DND-41 (cell line): ENCODE measurements around the gene APOE.

Experiments
- ATAC-seq: fragments of 200-7000 bp; cut with Tn5 transposase; 3 replicates; pipeline ENCODE4 v1.9.1; 2021; ENCODE audit warnings: low read depth; ENCODE audit not compliant: insufficient read depth
- DNase-seq: peaks from one replicate; pipeline ENCODE4 v3.0.0-alpha.2; 2020
- H2AFZ ChIP-seq: 2 replicates; pipeline ENCODE4 v1.6.0; 2012; ENCODE audit warnings: low read depth, low read length
- H3K27ac ChIP-seq: 2 replicates; pipeline ENCODE4 v1.5.1; 2012; ENCODE audit warnings: low read length, inconsistent platforms
- H3K27me3 ChIP-seq: fragments of 200-600 bp; sonication (generic); 2 replicates; pipeline ENCODE4 v1.6.0; 2012; ENCODE audit warnings: low read length, mild to moderate bottlenecking, inconsistent platforms; ENCODE audit not compliant: insufficient read depth, poor library complexity
- H3K36me3 ChIP-seq: 2 replicates; pipeline ENCODE4 v1.5.1; 2012; ENCODE audit warnings: low read length, inconsistent platforms; ENCODE audit not compliant: insufficient read depth
- H3K4me1 ChIP-seq: 2 replicates; pipeline ENCODE4 v1.5.1; 2012; ENCODE audit warnings: mild to moderate bottlenecking, low read length; ENCODE audit not compliant: insufficient read depth
- H3K4me2 ChIP-seq: 2 replicates; pipeline ENCODE4 v1.6.0; 2012; ENCODE audit warnings: mild to moderate bottlenecking, moderate library complexity, low read length, inconsistent platforms; ENCODE audit not compliant: insufficient read depth
- H3K4me3 ChIP-seq, 2 experiments: fragments of 200-600 bp in 1 of 2; shearing (Covaris generic) in 1 of 2; 2 replicates each; pipeline ENCODE4 v1.5.1; 2012 to 2016; ENCODE audit warnings: inconsistent platforms in 2 of 2, low read length in 2 of 2, mild to moderate bottlenecking in 2 of 2, low read depth in 1 of 2, moderate library complexity in 1 of 2
- H3K79me2 ChIP-seq: 2 replicates; pipeline ENCODE4 v1.6.0; 2012; ENCODE audit warnings: low read length, inconsistent platforms; ENCODE audit not compliant: insufficient read depth
- H3K9ac ChIP-seq: 2 replicates; pipeline ENCODE4 v1.6.0; 2012; ENCODE audit warnings: low read depth, mild to moderate bottlenecking, inconsistent platforms, low read length, moderate library complexity
- H3K9me3 ChIP-seq: 2 replicates; pipeline ENCODE4 v1.5.1; 2012; ENCODE audit warnings: low read length, moderate library complexity, mild to moderate bottlenecking, inconsistent platforms; ENCODE audit not compliant: insufficient read depth, severe bottlenecking
- H4K20me1 ChIP-seq: 2 replicates; pipeline ENCODE4 v1.6.0; 2012; ENCODE audit warnings: low read length; ENCODE audit not compliant: insufficient read depth
- EZH2 ChIP-seq: IDR thresholded peaks from 3 replicates; pipeline ENCODE4 v1.6.1; 2012; ENCODE audit warnings: borderline replicate concordance, low read depth, mild to moderate bottlenecking, moderate library complexity, low read length, inconsistent platforms; ENCODE audit not compliant: severe bottlenecking
- TF ChIP-seq, protein P1 (sequence below): IDR thresholded peaks from 2 replicates; pipeline ENCODE4 v1.5.1; 2012; ENCODE audit warnings: borderline replicate concordance, low read length, moderate library complexity, mild to moderate bottlenecking; ENCODE audit not compliant: poor library complexity, severe bottlenecking; ENCODE audit errors: extremely low read depth

Gene APOE

GRCh38 chr19:44943801-44944249 lies 38.2 kb downstream of the APOE start:
- H3K9ac ChIP-seq = no peak overlapping the region

DNA sequence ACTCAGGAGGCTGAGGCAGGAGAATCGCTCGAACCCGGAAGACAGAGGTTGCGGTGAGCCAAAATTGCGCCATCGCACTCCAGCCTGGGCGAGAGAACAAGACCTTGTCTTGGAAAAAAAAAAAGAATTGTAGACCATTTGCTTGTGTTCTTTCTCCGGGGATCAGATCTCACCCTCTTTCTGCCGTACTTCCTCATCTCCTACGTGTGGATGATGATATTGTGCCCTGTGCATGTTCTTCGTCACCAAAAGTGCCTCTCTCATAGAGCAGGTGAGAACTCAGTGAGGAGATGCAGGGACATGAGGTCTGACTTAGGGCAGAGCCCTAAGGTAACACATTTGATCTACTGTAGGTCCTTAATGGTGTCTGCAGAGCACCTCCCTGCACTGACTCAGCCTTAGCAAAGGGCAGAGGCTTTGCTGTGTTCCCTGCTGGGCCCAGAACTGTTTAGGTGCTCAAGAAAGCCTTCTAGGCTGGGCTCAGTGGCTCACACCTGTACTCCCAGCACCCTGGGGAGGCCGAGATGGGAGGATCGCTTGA lies 41.5 kb downstream of the APOE start:
- no peaks in the 10 kb centered on the region for H3K4me1 ChIP-seq
- H3K79me2 ChIP-seq = no peaks in the 10 kb centered on the region
- no peak for TF ChIP-seq EZH2
- TF ChIP-seq, protein P1, sequence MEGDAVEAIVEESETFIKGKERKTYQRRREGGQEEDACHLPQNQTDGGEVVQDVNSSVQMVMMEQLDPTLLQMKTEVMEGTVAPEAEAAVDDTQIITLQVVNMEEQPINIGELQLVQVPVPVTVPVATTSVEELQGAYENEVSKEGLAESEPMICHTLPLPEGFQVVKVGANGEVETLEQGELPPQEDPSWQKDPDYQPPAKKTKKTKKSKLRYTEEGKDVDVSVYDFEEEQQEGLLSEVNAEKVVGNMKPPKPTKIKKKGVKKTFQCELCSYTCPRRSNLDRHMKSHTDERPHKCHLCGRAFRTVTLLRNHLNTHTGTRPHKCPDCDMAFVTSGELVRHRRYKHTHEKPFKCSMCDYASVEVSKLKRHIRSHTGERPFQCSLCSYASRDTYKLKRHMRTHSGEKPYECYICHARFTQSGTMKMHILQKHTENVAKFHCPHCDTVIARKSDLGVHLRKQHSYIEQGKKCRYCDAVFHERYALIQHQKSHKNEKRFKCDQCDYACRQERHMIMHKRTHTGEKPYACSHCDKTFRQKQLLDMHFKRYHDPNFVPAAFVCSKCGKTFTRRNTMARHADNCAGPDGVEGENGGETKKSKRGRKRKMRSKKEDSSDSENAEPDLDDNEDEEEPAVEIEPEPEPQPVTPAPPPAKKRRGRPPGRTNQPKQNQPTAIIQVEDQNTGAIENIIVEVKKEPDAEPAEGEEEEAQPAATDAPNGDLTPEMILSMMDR = no peak
- no peak overlapping the region for H2AFZ ChIP-seq
- ATAC-seq (no peak), DNase-seq (no peak)
- H3K27me3 ChIP-seq = no peaks in the 10 kb centered on the region
- no peaks in the 10 kb centered on the region for H3K9me3 ChIP-seq
- H3K4me2 ChIP-seq = no peak overlapping the region
- H3K9ac ChIP-seq = no peak overlapping the region
- no peak overlapping the region for H3K4me3 ChIP-seq
- H3K36me3 ChIP-seq = no peaks in the 10 kb centered on the region
- H4K20me1 ChIP-seq = no peaks in the 10 kb centered on the region
- H3K27ac ChIP-seq = no peak overlapping the region

More at GRCh38 chr19:44943801-44944249, 38.2 kb downstream of the APOE start:
- Histone ChIP-seq H3K4me3 (no peak overlapping the region), H3K4me2 (no peak overlapping the region), H3K36me3 (no peaks in the 10 kb centered on the region), H2AFZ (no peak overlapping the region), H3K79me2 (no peaks in the 10 kb centered on the region), H3K27ac (no peak overlapping the region), H3K9me3 (no peaks in the 10 kb centered on the region), H4K20me1 (no peaks in the 10 kb centered on the region), H3K4me1 (no peaks in the 10 kb centered on the region), H3K27me3 (no peaks in the 10 kb centered on the region)
- ATAC-seq = no peak
- DNase-seq = no peak
- no peak for TF ChIP-seq EZH2
- TF ChIP-seq, protein P1 = no peak

DNA sequence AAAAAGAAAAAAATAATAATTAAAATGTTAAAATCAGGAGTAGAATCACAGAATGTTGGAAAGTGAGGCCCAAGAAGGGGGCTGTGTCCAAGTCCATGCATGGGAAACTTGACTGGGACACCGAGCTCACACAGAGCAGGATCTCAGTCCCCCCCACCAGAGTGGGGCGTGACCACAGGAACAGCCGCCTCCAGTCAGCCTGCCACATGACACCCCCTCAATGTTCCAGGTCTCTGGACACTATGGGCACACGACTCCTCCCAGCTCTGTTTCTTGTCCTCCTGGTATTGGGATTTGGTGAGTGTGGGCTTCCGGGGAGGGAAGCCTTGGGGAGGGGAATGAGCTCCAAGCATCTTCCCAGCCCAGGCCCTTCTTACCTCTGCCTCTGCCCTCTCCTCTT lies 42.6 kb downstream of the APOE start:
- Histone ChIP-seq H3K4me1 (no peaks in the 10 kb centered on the region; the same call in 1 of the 2 replicates), H3K36me3 (no peaks in the 10 kb centered on the region), H3K9me3 (no peaks in the 10 kb centered on the region), H4K20me1 (no peaks in the 10 kb centered on the region), H3K4me3 (no peak overlapping the region), H3K27ac (no peak overlapping the region), H3K27me3 (no peaks in the 10 kb centered on the region), H3K79me2 (no peaks in the 10 kb centered on the region), H3K9ac (no peak overlapping the region), H3K4me2 (no peak overlapping the region), H2AFZ (no peak overlapping the region)
- no peak for TF ChIP-seq EZH2
- TF ChIP-seq, protein P1 = no peak
- ATAC-seq (no peak), DNase-seq (no peak)
